ENCODE measurements around the gene ZEB1.

ZEB1 gene

DNA sequence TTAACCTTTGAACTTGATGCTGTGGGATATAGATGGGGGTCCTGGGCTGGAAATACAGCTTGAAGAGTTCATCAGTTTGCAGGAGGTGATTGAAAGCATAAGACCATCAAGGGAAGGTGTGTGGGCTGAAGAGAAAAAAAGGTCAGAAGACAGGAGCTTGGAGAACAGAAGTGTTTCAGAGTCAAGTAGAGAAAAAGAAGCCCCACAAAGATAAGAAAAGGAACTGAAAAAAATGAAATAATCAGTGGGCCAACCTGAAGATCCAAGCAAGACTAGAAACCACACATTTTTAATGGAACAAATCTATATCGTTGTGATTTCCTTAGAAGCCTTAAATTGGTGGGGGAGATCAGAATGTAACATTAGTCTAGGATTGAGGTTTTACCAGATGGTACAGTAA lies 22.5 kb downstream of the ZEB1 start:
- in situ Hi-C loops (cut with HindIII; ENCODE audit: low pct_ligation_motif_present, low sequenced_read_pairs), result no loop called here
- DNase-seq, result no peak
- no peaks in the 10 kb centered on the region for H3K36me3 ChIP-seq (replicated peaks)
- H3K27me3 ChIP-seq (replicated peaks), result no peaks in the 10 kb centered on the region
- TF ChIP-seq CTCF (IDR thresholded peaks at IDR 0.05; ENCODE audit: low read depth, low read length, missing control alignments), result no peak
- H3K4me3 ChIP-seq (ENCODE audit: low read depth, low read length), result no peak overlapping the region
- no peak overlapping the region for H3K27ac ChIP-seq

DNA sequence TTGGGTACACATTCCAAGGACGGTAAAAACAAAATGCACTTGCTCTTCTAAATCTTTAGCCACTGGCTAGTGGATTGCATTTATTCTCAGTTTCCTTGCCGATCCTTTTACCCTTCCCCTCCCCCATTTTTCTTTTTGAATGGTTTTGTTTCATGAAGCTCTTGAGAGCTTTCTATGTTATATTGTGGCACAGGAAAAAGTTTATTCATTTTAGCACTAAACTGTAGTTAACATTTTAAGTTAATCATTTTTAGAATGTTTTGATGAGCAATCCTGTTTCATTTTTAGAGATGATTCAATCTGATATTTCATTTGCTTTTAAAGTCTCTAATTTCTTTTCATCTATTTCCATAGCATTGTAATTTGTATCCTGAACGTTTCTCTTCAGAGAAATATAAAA lies 24.0 kb downstream of the ZEB1 start:
- no peaks in the 10 kb centered on the region for H3K27me3 ChIP-seq (replicated peaks)
- no peak overlapping the region for H3K4me3 ChIP-seq (ENCODE audit: low read depth, low read length)
- H3K27ac ChIP-seq, result no peak overlapping the region
- in situ Hi-C loops (cut with HindIII; ENCODE audit: low pct_ligation_motif_present, low sequenced_read_pairs), result no loop called here
- H3K36me3 ChIP-seq (replicated peaks), result no peaks in the 10 kb centered on the region
- DNase-seq, result no peak
- TF ChIP-seq CTCF (IDR thresholded peaks at IDR 0.05; ENCODE audit: low read depth, low read length, missing control alignments), result no peak

DNA sequence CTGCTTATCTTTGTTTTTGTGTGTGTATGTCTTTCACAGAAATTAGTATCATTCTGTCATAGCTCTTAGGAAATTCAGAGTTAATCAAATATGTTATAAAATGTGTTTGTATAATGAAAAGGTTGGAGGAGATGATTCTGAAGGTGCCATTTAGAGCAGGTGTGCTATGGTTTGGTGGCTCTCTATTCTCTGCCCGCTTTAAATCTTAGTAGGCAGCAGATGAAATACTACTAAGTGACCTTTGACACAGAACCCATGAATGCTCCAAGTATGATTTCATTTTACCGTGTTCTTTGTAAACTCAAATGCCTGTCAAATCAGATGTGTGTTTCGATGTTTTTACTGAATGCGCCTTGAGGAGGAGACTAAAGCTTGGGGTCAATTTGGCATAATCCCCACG lies 24.5 kb downstream of the ZEB1 start:
- TF ChIP-seq CTCF (IDR thresholded peaks at IDR 0.05; ENCODE audit: low read depth, low read length, missing control alignments), result no peak
- no peak for DNase-seq
- Histone ChIP-seq H3K27me3 (replicated peaks) (no peaks in the 10 kb centered on the region), H3K4me3 (ENCODE audit: low read depth, low read length) (no peak overlapping the region), H3K27ac (no peak overlapping the region), H3K36me3 (replicated peaks) (no peaks in the 10 kb centered on the region)
- in situ Hi-C loops (cut with HindIII; ENCODE audit: low pct_ligation_motif_present, low sequenced_read_pairs), result no loop called here

GRCh38 chr10:31345886-31346285 lies 26.9 kb downstream of the ZEB1 start:
- Histone ChIP-seq H3K27me3 (replicated peaks) (no peaks in the 10 kb centered on the region), H3K27ac (no peak overlapping the region), H3K36me3 (replicated peaks) (no peaks in the 10 kb centered on the region), H3K4me3 (ENCODE audit: low read depth, low read length) (no peak overlapping the region)
- in situ Hi-C loops (cut with HindIII; ENCODE audit: low pct_ligation_motif_present, low sequenced_read_pairs), result no loop called here
- no peak for DNase-seq
- TF ChIP-seq CTCF (IDR thresholded peaks at IDR 0.05; ENCODE audit: low read depth, low read length, missing control alignments), result no peak

DNA sequence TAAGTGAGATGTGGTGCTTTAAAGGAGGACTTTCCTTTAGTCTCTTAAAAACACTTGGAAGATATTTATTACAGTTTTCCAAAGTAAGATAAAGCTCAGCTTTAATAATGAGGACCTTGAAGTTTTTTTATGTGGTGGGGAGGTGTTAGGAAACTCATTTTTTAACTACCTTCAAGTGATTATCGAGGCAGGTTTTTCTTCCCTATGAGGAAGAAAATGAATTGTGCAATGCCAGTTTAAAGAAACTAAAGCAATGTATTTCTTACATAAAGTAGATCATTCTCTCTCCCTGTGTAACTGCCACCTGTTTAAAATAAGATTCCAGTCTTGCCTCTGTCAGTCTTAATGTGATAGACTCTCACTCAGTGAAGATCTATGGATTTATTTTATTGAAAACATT lies 27.9 kb downstream of the ZEB1 start:
- in situ Hi-C loops (cut with HindIII; ENCODE audit: low pct_ligation_motif_present, low sequenced_read_pairs), result no loop called here
- no peak overlapping the region for H3K27ac ChIP-seq
- no peaks in the 10 kb centered on the region for H3K27me3 ChIP-seq (replicated peaks)
- H3K36me3 ChIP-seq (replicated peaks), result no peaks in the 10 kb centered on the region
- DNase-seq, result no peak
- TF ChIP-seq CTCF (IDR thresholded peaks at IDR 0.05; ENCODE audit: low read depth, low read length, missing control alignments), result no peak
- H3K4me3 ChIP-seq (ENCODE audit: low read depth, low read length), result no peak overlapping the region

GRCh38 chr10:31347705-31348104 lies 28.7 kb downstream of the ZEB1 start:
- Histone ChIP-seq H3K4me3 (ENCODE audit: low read depth, low read length) (no peak overlapping the region), H3K27me3 (replicated peaks) (no peaks in the 10 kb centered on the region), H3K27ac (no peak overlapping the region), H3K36me3 (replicated peaks) (no peaks in the 10 kb centered on the region)
- no peak for DNase-seq
- in situ Hi-C loops (cut with HindIII; ENCODE audit: low pct_ligation_motif_present, low sequenced_read_pairs), result no loop called here
- TF ChIP-seq CTCF (IDR thresholded peaks at IDR 0.05; ENCODE audit: low read depth, low read length, missing control alignments), result no peak

Measured in brain microvascular endothelial cell (primary cell).